Dendritic cell treated with granulocyte-macrophage colony-stimulating factor and Interleukin-4, amounts not matched to agents 40 ng/mL and 50 ng/mL, for 4 days (primary cell): ENCODE measurements around the gene MBNL1.

Experiments
- H3K27ac Mint-ChIP-seq: one replicate; pipeline ENCODE4 v1.8.0; 2022; ENCODE audit warnings: mild to moderate bottlenecking, mixed read lengths
- H3K27me3 Mint-ChIP-seq: one replicate; pipeline ENCODE4 v1.8.0; 2022; ENCODE audit warnings: mild to moderate bottlenecking, mixed read lengths
- H3K36me3 Mint-ChIP-seq: one replicate; pipeline ENCODE4 v1.8.0; 2022; ENCODE audit warnings: low read depth, mixed read lengths
- H3K4me1 Mint-ChIP-seq: one replicate; pipeline ENCODE4 v1.8.0; 2022; ENCODE audit warnings: low read depth, mixed read lengths
- H3K4me3 Mint-ChIP-seq: one replicate; pipeline ENCODE4 v1.8.0; 2022; ENCODE audit warnings: mild to moderate bottlenecking, moderate library complexity, mixed read lengths
- H3K9me3 Mint-ChIP-seq: one replicate; pipeline ENCODE4 v1.8.0; 2022; ENCODE audit warnings: mixed read lengths
- intact Hi-C: fragments of 100-400 bp; cut with micrococcal nuclease; formaldehyde crosslinking; loops from one replicate; pipeline ENCODE4 v1.15.0; 2022

MBNL1 gene

DNA sequence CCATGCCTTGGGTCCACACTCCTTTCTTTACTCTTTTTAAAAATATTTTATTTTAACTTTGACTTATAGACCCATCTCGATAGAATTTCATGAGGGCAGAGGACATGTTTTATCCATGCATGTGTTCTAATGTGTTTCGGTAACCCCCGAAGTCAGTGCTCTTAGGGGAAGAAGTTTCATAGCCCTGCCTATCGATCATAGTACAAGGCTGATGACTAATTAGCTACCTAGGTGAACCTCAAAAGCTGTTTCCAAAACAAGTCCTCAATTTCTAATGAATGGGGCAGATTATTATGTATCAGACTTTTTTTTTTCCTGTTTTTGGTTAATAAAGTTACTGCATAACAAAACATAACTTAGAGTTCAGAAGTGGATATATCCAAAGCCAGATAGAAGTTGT, 82.0 kb downstream of the MBNL1 start:
- Mint-ChIP-seq H3K4me1 (peaks cover 9% of the 10 kb centered on the region), H3K4me3 (no peak overlapping the region), H3K36me3 (peaks cover 30% of the 10 kb centered on the region), H3K27ac (no peak overlapping the region), H3K27me3 (no peaks in the 10 kb centered on the region), H3K9me3 (no peaks in the 10 kb centered on the region)
- intact Hi-C loops = no loop called here

DNA sequence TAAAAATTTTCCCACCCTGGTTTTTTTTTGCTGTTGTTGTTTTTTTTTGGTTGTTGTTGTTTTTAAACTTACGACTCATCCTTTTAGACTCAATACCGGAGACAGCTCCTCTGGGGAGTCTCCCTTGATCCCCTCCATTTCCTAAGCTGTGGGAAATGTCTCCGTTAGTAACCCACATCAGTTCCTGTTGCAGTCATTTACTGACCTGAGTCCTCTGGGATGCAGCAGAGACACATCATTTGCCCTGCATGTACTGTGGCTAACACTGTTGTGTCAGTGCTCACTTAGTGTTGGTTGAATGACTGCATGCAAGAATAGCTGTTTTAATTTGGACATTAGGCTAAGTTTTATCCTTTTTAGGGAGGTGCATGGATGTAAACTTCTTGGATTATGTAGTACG, 83.8 kb downstream of the MBNL1 start:
- intact Hi-C loops = no loop called here
- Mint-ChIP-seq H3K27ac (peak overlapping the region; percentile 68), H3K4me3 (no peak overlapping the region)

DNA sequence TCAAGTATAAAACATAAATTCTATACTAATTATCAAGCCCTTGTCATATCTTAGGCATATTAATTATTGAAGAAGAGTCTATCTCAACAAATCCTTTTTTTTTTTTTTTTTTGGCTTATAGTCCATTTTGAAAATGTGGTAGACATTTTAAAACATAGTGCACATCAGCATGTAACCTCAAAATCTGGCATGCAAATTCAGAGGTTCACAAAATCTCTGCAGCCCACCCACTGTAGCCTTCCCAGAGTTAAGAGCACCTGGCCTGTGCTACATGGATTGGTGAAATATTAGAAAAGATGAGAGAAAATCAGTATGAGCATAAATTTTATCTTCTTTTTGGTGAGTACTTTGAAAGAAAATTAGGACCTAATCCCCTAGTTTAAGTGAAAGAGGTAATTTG, 84.8 kb downstream of the MBNL1 start:
- no peaks in the 10 kb centered on the region for H3K27me3 Mint-ChIP-seq
- peaks cover 16% of the 10 kb centered on the region for H3K4me1 Mint-ChIP-seq
- peaks cover 44% of the 10 kb centered on the region for H3K36me3 Mint-ChIP-seq
- intact Hi-C loops = no loop called here
- no peak overlapping the region for H3K4me3 Mint-ChIP-seq
- no peaks in the 10 kb centered on the region for H3K9me3 Mint-ChIP-seq
- no peak overlapping the region for H3K27ac Mint-ChIP-seq

More for the DNA sequence above, 83.8 kb downstream of the MBNL1 start:
- Mint-ChIP-seq H3K36me3 (peaks cover 38% of the 10 kb centered on the region), H3K9me3 (no peaks in the 10 kb centered on the region), H3K27me3 (no peaks in the 10 kb centered on the region), H3K4me1 (peaks cover 10% of the 10 kb centered on the region)

DNA sequence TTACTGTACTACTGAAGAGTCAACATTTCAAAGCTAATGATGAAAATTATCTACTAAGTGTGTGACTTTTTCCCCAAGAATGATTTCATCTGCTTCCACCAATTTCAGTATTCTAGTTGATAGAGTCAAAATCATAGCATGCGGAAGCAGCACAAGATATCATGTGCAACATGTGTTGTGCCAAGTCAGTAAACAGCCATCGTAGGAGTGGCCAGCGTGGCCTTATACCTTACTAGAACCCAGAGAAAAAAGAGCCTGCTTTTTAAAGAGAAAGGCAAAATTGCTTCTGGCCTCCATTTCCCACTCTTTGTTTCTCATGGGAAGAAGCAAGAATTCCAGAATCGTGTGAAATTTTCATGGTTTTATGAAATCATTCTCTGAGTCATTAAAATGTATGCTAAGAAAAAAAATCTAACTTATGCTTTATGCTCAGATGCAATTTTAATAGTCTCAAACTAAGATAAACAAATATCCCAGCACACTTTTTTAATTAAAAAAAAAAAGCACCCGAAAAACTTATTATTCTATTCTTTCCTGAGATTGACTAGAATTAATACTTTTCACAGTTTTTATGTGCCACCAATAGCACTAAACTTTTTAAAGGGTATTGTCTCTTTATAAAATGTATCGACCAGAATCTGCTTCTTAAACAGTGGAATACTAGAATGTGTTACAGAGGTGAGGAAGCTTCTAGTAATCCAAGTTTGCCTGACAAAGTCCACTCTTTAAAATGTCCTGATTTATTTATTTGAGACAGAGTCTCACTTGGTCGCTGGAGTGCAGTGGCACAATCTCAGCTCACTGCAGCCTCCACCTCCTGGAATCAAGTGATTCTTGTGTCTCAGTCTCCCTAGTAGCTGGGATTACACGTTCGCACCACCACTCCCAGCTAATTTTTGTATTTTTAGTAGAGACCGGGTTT, 87.3 kb downstream of the MBNL1 start:
- Mint-ChIP-seq H3K4me3 (no peak overlapping the region), H3K36me3 (peaks cover 61% of the 10 kb centered on the region), H3K27ac (no peak overlapping the region), H3K27me3 (no peaks in the 10 kb centered on the region), H3K9me3 (no peaks in the 10 kb centered on the region), H3K4me1 (peaks cover 31% of the 10 kb centered on the region)
- intact Hi-C loops = no loop called here

DNA sequence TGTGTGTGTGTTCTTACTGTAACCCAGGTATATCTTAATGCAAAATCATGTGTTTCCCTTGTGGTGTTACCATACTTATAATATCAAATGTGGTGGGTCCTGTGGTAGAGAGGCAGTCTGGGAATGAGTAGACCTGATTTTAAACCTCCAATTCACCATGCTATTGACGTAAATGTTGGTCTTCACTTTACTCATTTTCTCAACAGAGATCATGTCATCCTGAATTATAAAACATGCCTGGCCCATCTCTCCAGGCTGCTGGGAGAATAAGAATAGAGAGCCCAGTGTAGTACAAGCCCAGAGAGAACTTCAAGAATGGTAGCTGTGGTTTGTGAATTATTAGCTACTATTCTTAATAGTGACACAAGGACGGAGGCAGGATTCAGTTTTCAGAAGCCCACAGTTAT, 88.1 kb downstream of the MBNL1 start:
- no peaks in the 10 kb centered on the region for H3K9me3 Mint-ChIP-seq
- intact Hi-C loops = no loop called here
- H3K27ac Mint-ChIP-seq = no peak overlapping the region
- H3K27me3 Mint-ChIP-seq = no peaks in the 10 kb centered on the region
- H3K4me3 Mint-ChIP-seq = no peak overlapping the region
- H3K36me3 Mint-ChIP-seq = peaks cover 70% of the 10 kb centered on the region
- H3K4me1 Mint-ChIP-seq = peaks cover 37% of the 10 kb centered on the region

DNA sequence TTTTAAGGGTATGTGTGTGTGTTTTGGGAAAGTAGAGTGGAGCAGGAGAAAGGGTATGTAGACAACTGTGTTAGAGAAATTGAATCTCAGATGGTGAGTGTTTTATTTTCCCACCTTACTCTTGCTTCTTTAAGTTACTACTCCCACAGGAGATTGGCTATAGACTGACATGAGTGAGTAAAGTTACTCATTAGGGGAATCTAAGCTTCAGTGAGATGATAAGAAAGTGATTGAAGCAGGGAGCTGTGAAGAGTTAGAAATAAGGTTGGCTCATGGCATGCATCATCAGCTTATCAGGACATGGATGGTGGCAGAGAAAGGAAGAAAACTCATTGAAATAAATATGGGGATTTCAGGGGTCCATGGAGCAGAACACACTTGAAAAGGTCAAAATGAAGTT, 88.9 kb downstream of the MBNL1 start:
- intact Hi-C loops = no loop called here
- Mint-ChIP-seq H3K4me1 (peaks cover 33% of the 10 kb centered on the region), H3K27me3 (no peaks in the 10 kb centered on the region), H3K9me3 (no peaks in the 10 kb centered on the region), H3K4me3 (no peak overlapping the region), H3K27ac (no peak overlapping the region), H3K36me3 (peaks cover 68% of the 10 kb centered on the region)

DNA sequence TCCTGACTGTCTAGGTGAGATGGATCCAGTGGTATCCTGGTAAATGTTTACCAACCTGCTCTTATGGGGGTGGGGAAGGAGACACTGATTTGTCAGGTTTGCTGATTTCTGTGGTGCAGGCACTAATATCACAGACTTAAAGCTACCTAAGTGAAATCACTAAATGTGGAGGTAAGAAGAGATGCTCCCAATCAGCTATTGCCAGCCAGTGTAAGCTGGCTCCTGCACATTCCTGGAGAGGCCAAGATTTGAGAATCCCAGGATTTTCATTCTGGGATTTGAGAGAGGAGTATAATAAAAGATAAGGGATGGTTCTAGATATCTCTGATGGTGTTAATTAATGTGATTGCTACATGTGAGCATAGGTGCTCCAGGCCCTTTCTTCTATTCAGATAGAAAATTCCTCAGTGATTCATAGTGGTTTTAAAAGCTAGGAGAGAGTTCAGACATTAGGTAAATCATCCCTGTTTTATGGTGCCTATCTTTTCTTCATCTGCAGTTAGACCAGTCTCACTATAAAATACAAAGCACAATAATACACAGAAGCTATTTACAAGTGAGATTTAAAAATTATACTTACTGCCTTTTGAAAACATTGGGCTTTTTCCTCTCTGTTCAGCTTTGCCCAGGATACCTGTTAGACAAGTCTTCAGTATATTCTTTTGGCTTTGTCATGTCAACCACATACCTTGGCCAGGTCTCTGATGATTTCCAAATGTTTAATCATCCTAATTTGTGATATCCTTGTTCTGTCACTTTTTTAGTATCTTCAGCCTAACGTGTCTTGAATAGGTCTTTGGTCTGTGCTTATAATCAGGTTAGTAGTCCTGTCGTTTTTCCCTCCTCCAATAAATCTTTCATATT, 90.9 kb downstream of the MBNL1 start:
- Mint-ChIP-seq H3K4me3 (no peak overlapping the region), H3K27me3 (no peaks in the 10 kb centered on the region), H3K9me3 (no peaks in the 10 kb centered on the region), H3K4me1 (peaks cover 42% of the 10 kb centered on the region), H3K27ac (peak overlapping the region; percentile 23), H3K36me3 (peaks cover 68% of the 10 kb centered on the region)
- intact Hi-C loops = no loop called here

DNA sequence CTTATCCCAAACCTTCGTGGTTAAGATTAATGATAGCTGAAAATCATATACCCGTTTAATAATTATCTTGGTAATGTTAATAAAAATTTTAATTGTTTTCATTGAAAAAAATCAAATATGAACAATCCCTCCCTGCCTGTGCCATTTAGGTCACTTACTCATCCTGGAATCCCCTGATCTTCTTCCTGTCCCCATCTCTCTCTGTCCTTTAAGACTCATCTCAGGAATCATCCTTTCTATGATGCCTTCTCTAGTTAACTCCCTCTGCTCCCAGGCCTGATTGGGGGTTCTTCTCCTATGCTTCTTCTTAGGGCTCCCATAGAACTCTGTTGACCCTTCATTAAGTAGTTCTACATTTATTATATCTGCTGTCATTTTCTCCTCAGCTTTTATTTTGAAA, 91.6 kb downstream of the MBNL1 start:
- no peaks in the 10 kb centered on the region for H3K9me3 Mint-ChIP-seq
- H3K27ac Mint-ChIP-seq = peak overlapping the region; percentile 23
- H3K4me1 Mint-ChIP-seq = peaks cover 45% of the 10 kb centered on the region
- no peaks in the 10 kb centered on the region for H3K27me3 Mint-ChIP-seq
- no peak overlapping the region for H3K4me3 Mint-ChIP-seq
- peaks cover 66% of the 10 kb centered on the region for H3K36me3 Mint-ChIP-seq
- intact Hi-C loops = no loop called here

DNA sequence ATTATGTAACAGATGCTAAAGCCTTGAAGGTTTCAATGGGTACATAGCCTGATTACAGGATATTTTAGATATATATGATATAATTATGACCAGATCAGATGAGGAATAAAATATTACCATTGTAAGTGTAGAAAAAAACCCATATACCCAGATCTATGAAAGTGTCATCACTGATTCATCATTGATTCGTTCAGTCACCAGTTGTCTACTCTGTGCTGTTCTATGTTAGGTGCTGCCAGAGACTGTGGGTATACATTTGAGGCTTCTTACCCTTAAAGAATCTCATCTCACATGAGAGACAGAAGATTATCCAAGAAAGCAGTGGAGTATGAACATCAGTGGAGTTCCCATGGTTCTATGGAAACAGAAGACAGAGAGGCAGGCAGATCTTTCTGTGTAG, 92.2 kb downstream of the MBNL1 start:
- intact Hi-C loops = no loop called here
- Mint-ChIP-seq H3K4me1 (peaks cover 45% of the 10 kb centered on the region), H3K4me3 (no peak overlapping the region), H3K27me3 (no peaks in the 10 kb centered on the region), H3K27ac (peak overlapping the region; percentile 16), H3K36me3 (peaks cover 66% of the 10 kb centered on the region), H3K9me3 (no peaks in the 10 kb centered on the region)

DNA sequence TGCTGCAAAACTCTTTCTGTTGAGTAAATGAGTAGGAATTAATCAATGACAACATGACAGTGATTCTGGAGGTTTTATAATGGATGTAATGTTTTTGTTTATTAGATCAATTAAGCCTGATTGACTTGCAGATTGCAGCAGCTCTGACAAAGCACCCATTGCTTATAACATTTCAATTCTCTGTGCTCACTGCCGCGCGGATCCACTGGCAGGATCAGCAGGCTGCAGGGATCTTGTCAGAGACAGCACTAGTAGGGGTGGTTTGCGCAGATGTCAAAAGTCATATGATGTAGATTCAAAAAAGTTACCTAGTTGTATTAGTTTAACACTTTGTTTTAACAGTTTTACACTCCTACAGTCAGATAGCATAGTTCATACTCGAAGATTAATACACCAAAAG, 93.4 kb downstream of the MBNL1 start:
- Mint-ChIP-seq H3K27me3 (no peaks in the 10 kb centered on the region), H3K4me3 (no peak overlapping the region)

DNA sequence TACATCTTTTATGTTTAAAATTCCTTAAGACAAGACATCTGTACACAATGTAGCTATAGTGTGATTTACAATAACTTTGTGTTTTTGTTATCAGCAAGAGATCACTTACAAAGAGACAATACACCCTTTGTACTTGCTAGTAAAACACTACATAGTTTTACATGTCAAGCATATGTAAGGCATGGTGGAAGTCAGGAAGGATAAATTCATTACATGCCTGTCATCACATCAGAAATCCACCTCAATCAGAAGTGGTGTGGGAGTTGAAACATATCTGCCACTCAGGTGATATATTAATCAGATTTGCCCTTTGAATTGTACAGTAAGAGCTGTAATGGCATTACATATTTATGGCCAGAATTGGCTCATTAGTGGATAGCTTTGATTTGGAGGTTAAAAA, 95.5 kb downstream of the MBNL1 start:
- Mint-ChIP-seq H3K4me1 (peaks cover 57% of the 10 kb centered on the region), H3K36me3 (peaks cover 71% of the 10 kb centered on the region), H3K27me3 (no peaks in the 10 kb centered on the region), H3K27ac (no peak overlapping the region), H3K4me3 (no peak overlapping the region), H3K9me3 (no peaks in the 10 kb centered on the region)
- intact Hi-C loops = no loop called here

More for the DNA sequence above, 93.4 kb downstream of the MBNL1 start:
- no peak overlapping the region for H3K27ac Mint-ChIP-seq
- H3K4me1 Mint-ChIP-seq = peaks cover 46% of the 10 kb centered on the region
- intact Hi-C loops = no loop called here
- no peaks in the 10 kb centered on the region for H3K9me3 Mint-ChIP-seq
- H3K36me3 Mint-ChIP-seq = peaks cover 62% of the 10 kb centered on the region

DNA sequence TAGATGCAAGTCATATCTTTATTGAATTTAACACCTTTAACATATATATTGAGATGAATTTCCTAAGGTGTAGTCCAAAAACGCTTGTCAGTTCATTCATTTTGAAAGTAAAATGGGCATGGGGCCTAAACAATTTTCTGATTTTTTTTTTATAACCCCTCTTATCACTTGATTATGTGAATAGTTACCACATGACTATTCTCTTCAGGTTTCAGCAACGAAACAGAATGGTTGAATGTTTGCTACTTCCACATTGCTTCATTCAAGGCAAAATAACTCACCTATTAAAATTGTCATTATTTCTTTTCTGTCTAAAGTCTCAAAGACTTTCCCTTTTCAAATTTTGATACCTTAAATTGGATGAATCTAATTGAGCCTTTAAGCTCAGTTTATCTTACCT, 96.4 kb downstream of the MBNL1 start:
- H3K9me3 Mint-ChIP-seq = no peaks in the 10 kb centered on the region
- H3K36me3 Mint-ChIP-seq = peaks cover 71% of the 10 kb centered on the region
- intact Hi-C loops = no loop called here
- H3K4me1 Mint-ChIP-seq = peaks cover 57% of the 10 kb centered on the region
- no peaks in the 10 kb centered on the region for H3K27me3 Mint-ChIP-seq
- H3K4me3 Mint-ChIP-seq = no peak overlapping the region
- H3K27ac Mint-ChIP-seq = no peak overlapping the region

DNA sequence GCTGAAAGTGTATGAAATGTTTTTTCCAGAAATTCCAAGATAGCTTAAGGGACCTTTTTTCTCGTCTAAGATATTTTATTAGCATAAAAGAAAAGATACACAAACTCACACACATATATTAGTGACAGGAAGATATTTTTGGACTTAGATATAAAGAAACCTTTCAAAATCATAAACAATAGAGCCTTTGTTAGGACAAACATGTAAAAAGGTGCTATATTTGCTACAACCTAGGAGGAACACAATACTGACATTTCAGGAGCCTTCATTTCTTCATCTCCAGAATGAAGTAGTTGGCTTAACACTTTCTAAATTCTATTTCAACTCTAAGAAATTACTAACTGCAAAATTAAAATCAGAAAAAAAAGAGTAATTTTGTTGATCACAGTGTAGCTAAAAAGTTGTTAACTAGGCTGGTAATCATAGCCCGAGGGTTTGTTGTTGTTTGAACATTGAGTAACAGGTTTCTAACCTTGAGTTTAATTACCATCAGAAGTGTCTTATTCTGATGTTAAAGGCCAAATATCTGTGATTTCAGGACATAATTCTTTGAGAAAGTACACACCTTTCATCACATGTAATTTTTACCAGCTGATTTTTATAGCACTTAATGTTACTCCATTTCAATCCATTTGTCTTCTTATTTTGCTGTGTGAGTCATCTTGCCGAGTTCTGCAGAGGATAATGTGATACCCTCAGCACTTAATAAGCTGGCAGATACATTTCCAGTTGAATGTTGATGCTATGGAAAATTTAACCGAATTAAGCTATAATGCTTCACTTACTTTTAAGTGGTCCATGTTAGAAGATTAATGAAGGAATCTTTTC, 97.3 kb downstream of the MBNL1 start:
- Mint-ChIP-seq H3K9me3 (no peaks in the 10 kb centered on the region), H3K27me3 (no peaks in the 10 kb centered on the region), H3K27ac (no peak overlapping the region), H3K4me3 (no peak overlapping the region), H3K36me3 (peaks cover 72% of the 10 kb centered on the region), H3K4me1 (peaks cover 59% of the 10 kb centered on the region)
- intact Hi-C loops = no loop called here
